HFF-Myc (cell line): ENCODE results near the gene TMEM271.

Source experiments
- DNase-seq: peaks from one replicate; pipeline ENCODE4 v3.0.0-alpha.2; 2011; ENCODE audit warnings: low read depth; ENCODE audit errors: extremely low read depth
- H3K4me3 ChIP-seq: replicated peaks from 2 replicates; pipeline ENCODE4 v1.5.1; 2011; ENCODE audit warnings: low read depth, mild to moderate bottlenecking, control low read depth, low read length
- TF ChIP-seq, protein P1 (sequence below): IDR thresholded peaks from 2 replicates; pipeline ENCODE4 v1.5.1; 2012; ENCODE audit warnings: mild to moderate bottlenecking, low read depth, low read length, control low read depth; ENCODE audit errors: missing control alignments

The TMEM271 gene

DNA sequence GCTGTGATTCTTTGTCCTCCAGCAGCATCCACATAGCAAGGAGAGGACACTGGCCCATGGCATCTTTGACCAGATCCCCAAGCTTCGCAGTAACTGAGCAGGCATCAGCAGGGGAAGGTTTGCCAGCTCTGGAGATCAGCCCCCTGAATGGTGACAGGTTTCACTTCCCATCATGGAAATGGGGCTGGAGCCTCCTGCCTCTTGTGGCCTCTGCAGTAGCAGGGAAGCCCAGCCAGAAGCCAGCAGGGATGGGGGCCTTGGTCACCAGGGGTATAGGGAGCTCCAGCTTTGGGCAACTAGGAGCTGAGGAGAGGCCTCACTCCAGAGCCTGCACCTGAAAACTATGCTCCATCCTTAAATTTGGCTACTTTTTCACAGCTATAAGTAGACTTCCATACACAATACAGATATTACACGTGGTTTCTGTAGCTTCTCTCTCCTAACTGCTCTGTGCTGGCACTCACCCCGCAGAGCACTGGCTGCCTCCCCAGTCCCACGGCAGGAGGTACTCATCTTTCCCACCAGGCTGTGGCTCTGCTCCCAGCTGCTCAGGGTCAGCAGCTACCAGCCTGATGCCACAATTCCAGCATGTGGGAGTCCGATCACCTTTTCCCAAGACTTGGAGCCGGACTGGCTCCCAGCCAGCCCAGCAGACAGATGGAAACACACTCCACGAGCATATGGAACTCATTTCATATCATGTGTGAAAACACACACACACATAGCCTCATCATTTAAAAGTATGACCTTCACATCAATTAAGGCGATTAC is 2.8 kb downstream of the TMEM271 start:
- no peak overlapping the region for H3K4me3 ChIP-seq
- TF ChIP-seq, protein P1, sequence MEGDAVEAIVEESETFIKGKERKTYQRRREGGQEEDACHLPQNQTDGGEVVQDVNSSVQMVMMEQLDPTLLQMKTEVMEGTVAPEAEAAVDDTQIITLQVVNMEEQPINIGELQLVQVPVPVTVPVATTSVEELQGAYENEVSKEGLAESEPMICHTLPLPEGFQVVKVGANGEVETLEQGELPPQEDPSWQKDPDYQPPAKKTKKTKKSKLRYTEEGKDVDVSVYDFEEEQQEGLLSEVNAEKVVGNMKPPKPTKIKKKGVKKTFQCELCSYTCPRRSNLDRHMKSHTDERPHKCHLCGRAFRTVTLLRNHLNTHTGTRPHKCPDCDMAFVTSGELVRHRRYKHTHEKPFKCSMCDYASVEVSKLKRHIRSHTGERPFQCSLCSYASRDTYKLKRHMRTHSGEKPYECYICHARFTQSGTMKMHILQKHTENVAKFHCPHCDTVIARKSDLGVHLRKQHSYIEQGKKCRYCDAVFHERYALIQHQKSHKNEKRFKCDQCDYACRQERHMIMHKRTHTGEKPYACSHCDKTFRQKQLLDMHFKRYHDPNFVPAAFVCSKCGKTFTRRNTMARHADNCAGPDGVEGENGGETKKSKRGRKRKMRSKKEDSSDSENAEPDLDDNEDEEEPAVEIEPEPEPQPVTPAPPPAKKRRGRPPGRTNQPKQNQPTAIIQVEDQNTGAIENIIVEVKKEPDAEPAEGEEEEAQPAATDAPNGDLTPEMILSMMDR = no peak
- no peak for DNase-seq

DNA sequence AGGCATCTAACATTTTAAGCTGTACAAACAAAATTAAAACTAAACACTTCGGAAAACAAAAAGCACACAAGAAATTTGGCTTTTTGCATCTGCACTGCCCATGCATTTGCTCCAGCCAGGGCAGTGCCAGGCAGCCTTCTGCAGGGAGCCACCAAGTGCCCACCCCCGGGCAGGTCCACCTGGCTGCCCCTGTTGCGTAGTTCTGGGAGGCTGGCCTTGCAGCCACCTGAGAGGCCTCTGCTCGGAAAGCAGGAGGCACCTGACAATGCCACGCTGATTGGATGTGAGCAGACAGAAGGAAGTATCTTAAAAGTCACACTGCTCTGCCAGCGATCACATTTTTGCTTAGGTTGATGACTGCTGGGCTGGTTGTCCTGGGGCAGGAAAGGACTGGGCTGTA is 3.5 kb downstream of the TMEM271 start:
- no peak for DNase-seq
- no peak overlapping the region for H3K4me3 ChIP-seq
- TF ChIP-seq, protein P1 = no peak

DNA sequence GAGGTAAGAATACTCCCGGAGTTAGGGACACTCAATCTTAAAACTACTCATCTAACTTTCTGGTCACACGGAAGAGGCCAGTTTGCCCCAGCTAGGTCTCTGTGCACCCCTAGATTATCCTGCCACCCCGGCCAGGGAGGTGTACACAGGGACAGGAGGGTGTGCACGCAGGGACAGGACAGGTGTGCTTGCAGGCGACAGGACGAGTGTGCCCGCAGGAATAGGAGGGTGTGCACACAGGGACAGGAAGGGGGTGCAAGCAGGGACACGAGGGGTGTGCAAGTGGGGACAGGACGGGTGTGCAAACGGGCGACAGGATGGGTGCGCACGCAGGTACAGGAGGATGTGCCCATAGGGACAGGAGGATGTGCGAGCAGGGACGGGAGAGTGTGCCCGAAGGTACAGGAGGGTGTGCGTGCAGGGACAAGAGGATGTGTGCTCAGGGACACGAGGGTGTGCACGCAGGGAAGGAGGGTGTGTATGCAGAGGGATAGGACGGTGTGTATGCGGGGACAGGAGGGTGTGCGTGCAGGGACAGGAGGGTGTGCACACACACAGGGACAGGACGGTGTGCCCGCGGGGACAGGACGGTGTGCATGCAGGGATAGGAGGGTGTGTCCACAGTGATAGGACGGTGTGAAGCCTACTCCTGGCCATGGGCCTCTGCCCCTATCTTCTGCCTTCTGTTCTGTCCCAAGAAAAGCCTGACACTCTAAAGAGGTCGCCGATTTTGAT is 4.1 kb downstream of the TMEM271 start:
- no peak for DNase-seq
- no peak overlapping the region for H3K4me3 ChIP-seq
- TF ChIP-seq, protein P1 = no peak

DNA sequence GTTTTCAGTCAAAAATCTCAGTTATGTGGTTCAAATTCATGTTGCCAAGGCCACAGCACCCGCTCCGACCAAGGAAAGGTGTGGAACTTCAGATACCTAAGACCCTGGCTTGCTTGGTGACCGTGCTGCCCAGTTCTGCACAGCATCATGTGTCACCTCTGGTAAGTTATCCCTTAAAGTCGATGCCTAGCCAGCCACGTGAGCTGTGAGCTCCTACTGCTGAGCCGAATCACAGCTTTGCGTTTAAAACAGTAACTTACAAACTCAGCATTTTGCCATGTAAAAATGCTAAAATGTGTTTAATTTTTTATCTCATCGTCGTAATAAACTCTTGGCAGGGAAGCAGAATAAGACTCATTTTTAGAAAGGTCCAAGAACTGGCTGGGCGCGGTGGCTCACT is 5.3 kb downstream of the TMEM271 start:
- no peak overlapping the region for H3K4me3 ChIP-seq
- DNase-seq = no peak
- TF ChIP-seq, protein P1 = no peak

DNA sequence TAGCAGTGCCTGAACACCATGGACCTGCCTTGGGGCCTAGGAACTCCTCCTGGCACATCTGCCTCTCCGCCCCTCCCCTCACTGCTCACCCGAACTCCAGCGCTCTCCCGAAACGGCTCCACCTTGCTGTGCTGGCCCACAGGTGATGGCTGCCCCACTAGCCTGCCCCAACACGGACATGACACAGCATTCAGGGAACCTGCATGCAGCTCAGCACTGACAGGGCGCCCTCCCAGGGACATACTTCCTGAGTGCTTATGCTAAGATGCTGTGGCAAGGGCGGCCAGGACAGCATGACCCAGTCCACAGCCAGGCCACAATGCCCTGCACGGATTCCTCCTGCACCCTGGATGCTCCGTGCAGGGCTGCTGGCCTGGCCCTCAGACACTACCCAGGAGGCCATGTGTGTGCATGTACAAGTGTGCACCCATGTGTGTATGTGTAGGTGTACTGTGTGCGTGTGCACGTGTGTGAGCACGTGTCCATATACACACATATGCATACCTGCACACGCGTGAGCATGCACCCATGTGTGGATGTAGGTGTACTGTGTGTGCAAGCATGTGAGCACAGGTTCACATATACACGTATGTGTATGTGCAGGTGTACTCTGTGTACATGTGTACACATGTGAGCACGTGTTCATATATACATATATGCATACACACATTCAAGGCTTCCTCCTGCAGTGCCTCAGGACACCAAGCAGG is 6.0 kb downstream of the TMEM271 start:
- H3K4me3 ChIP-seq = no peak overlapping the region
- no peak for DNase-seq
- TF ChIP-seq, protein P1 = no peak

DNA sequence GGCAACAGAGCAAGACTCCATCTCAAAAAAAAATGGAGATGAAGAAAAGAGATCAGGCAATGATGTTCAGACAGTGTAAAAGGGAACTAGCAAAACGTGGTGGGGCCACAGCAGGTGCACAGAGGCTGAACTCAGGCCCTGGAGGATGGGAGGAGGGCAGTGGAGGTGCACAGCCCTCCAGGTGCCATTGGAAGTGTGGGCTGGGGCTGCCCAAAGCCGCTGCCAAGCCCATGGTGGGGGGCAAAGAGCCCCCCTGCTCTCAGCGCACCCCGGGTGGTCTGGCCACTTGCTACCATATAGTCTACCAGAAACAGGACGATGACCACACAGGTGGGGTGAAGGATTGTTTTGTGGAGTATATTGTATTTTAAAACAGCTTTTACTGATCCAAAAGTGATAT is 7.1 kb downstream of the TMEM271 start:
- H3K4me3 ChIP-seq = no peak overlapping the region
- DNase-seq = no peak
- TF ChIP-seq, protein P1 = no peak
